Pancreas (tissue), 10 donors: ENCODE results near the gene SLC43A2. TPM values are rescaled to one million over a fixed set of nuclear protein-coding genes. Genes with fewer than 3 reads are reported as not detected.

Experiments
- ATAC-seq, 4 donors: fragments of 200-7000 bp; cut with Tn5 transposase; one replicate each; pipeline versions ENCODE4 v1.8.0 to v1.9.1; 2020; ENCODE audit warnings: mild to moderate bottlenecking in 4 of 4, moderate library complexity in 4 of 4
- DNase-seq, 6 donors: peaks; one replicate each; pipeline ENCODE4 v3.0.0-alpha.2; 2020
- FAIRE-seq: peaks from 2 replicates; lab custom pipeline; 2012; peaks lifted over from hg19 to GRCh38; lab: Jason Lieb, UNC
- H3K27ac ChIP-seq, 4 donors: fragments of 200-600 bp; sonication (generic); 1 replicate in 3 of 4; 2 replicates in 1 of 4; pipeline versions ENCODE4 v1.5.0 to v1.8.0; 2020
- H3K27me3 ChIP-seq, 4 donors: fragments of 200-600 bp; one replicate each; pipeline ENCODE4 v1.8.0; 2021
- H3K36me3 ChIP-seq, 3 donors: fragments of 200-600 bp; sonication (generic) in 1 of 3; one replicate each; pipeline versions ENCODE4 v1.5.0 to v1.8.0; 2020 to 2021
- H3K4me1 ChIP-seq, 3 donors: fragments of 200-600 bp; one replicate each; pipeline ENCODE4 v1.8.0; 2021
- H3K4me3 ChIP-seq, 4 donors: fragments of 200-600 bp; sonication (generic) in 2 of 4; one replicate each; pipeline versions ENCODE4 v1.5.0 to v1.8.0; 2020 to 2021
- H3K9me3 ChIP-seq, 4 donors: fragments of 200-600 bp; one replicate each; pipeline ENCODE4 v1.8.0; 2021
- CTCF ChIP-seq, 4 donors: fragments of 200-600 bp; sonication (generic) in 3 of 4; IDR thresholded peaks; one replicate each; pipeline versions ENCODE4 v1.5.0 to v1.8.0; 2021; ENCODE audit warnings: antibody characterized with exemption in 4 of 4
- WGBS, 2 donors: extraction: QIAGEN DNeasy Blood & Tissue Kit; methylation state at CpG; one replicate each; pipeline ENCODE4 v1.1.7; 2013; 5-methylcytosine and 5-hydroxymethylcytosine counted together
- intact Hi-C, 3 donors: fragments of 100-400 bp; cut with DNase I; formaldehyde crosslinking; loops; one replicate each; pipeline versions ENCODE4 v1.11.1 to v1.14.2; 2022
- polyA plus RNA-seq, 2 donors: library from polyadenylated mRNA; stranded (reverse); fragments of 200-250 nt; gene quantifications; one replicate each; pipeline ENCODE4 v1.2.3, GENCODE V29; 2013
- total RNA-seq, 6 donors: library from RNA; stranded (reverse); fragmentation: NEBNext Ultra II Directional in 4 of 6; extraction: Animal tissue kit (Norgen Biotek cat#: 25700) in 4 of 6; gene quantifications; one replicate each; pipeline versions ENCODE4 v1.2.1 to v1.2.4, GENCODE V29; 2021 to 2023
- donor health status: healthy with polysubstance abuse.
- donor health status: DM: no; HTN: no; CAD: no; lungs with moderate emphysema.
- donor health status: DM: no; HTN: no; CAD: no.
- donor health status: control.
- donor health status: control.
- donor health status: Bipolar disorder and iron deficiency.
- donor health status: DM: yes; HTN: yes; CAD: no.
- donor health status: DM: no; HTN: no; CAD: no.
- donor health status: DM: no; HTN: no; CAD: no.
- donor health status: DM: yes; HTN: yes; CAD: no.

Gene SLC43A2
- total and polyA plus RNA-seq, 8 donors = 2.6 to 14.5 (median 9.8) TPM

DNA sequence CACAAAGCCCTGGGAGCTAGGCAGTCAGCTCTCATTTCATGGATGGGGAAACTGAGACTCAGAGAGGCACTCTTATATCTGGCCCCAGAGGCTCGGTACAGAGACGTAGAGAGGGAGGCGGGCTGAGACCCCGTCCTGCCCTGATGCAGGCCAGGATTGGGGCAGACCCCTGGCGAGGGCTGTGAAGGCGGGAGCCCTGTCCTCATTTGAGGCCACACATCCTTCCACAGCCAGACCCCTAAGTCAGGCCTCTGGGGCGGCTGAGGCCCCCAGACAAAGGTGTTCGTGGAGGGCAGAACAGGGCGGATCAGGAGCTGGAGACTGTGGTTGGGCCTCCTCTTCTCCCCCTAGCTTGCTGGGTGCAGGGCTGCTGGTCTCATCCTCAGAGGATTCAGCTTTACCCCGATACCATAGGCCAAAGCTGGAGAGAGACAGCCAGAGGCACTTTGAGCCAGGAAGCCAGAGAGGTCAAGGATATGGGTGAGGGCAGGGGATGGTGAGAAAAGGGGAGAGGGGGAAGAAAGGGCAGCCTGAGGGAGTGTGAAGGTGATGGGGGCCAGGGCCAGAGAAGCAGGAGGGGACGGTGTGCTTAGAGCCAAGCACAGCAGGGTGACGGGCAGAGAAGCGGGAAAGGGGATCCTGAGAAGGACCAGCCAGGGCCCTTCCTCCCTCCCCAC lies 17.7 kb upstream of the SLC43A2 start:
- intact Hi-C loops = no loop called here
- H3K4me3 ChIP-seq = no peak overlapping the region
- H3K4me1 ChIP-seq = peaks cover 25 to 30% (median 30%) of the 10 kb centered on the region in 3 donors
- H3K9me3 ChIP-seq = no peaks in the 10 kb centered on the region
- TF ChIP-seq CTCF (IDR thresholded peaks at IDR 0.05) = no peak
- ATAC-seq (no peak), FAIRE-seq (no peak), DNase-seq (peak in 1 of 6 donors; percentile 65)
- H3K36me3 ChIP-seq = peaks cover 2 to 10% (median 8%) of the 10 kb centered on the region in 3 donors
- no peaks in the 10 kb centered on the region for H3K27me3 ChIP-seq
- 89 to 90% methylated on average over 13 of the region's 13 CpGs for WGBS, 2 donors
- no peak overlapping the region for H3K27ac ChIP-seq

DNA sequence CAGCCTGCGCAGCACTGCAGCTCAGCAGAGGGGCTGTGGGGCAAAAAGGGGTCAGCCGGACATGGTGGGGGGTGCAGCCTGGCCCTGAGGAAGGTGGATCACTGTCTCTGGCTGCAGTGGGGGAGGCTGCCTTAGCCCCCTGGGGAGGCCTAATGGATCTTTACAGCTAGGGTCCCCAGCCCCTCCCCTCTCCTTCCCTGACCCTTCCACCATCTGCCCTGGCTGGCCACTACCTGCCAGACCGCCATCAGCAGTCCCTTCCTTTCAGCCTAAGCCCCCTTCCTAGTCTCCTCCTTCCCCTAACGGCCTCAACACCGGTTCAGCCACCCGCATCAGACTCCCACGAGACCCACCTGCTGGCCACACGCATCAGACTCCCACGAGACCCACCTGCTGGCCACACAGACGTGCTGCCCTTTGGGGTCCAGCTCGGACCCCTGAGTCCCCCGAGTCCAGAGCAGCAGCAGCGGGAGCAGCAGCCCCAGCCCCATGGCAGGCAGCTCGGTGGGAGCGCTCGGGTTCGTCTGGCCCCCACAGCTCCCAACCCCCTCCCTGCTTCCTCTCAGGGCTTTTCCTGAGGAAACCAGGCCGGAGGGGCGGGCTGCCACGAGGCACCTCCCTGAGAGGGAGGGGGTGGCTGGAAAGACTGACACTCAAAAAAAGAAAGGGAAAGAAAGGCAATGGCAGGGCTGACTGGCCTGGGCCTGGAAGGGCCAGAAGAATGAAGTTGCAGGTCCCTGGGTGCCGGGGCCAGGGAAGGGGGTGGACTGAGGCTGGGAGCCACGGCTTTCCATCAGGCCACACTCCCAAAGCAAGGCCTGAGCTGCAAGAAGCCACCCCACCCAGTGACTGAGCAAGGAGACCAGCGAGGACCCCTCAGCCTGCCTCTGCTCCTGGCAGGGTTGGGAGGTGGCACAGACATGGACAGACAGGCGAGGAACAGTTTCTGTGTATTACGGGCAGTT lies 16.9 kb upstream of the SLC43A2 start, which contains the start of gene SCARF1:
TSS of gene SCARF1 (minus strand) at position 526 of the 965 bp plus-strand sequence. CDS start at position 491, 35 bp downstream.
- peaks cover 20 to 23% (median 22%) of the 10 kb centered on the region in 3 donors for H3K4me1 ChIP-seq
- DNase-seq (peak in 4 of 6 donors; percentile 19 to 80 (median 49)), FAIRE-seq (no peak), ATAC-seq (no peak)
- H3K27me3 ChIP-seq = no peaks in the 10 kb centered on the region
- 83 to 88% methylated on average over 23 to 25 of the region's 25 CpGs for WGBS, 2 donors
- H3K9me3 ChIP-seq = no peaks in the 10 kb centered on the region
- TF ChIP-seq CTCF (IDR thresholded peaks at IDR 0.05) = no peak
- H3K36me3 ChIP-seq = peaks cover 0 to 2% (median 0%) of the 10 kb centered on the region in 3 donors
- intact Hi-C loops = no loop called here
- peak within 1 kb of the TSS in 1 of 4 donors; percentile 33 for H3K27ac ChIP-seq
- peak within 1 kb of the TSS in 1 of 4 donors; percentile 25 for H3K4me3 ChIP-seq

DNA sequence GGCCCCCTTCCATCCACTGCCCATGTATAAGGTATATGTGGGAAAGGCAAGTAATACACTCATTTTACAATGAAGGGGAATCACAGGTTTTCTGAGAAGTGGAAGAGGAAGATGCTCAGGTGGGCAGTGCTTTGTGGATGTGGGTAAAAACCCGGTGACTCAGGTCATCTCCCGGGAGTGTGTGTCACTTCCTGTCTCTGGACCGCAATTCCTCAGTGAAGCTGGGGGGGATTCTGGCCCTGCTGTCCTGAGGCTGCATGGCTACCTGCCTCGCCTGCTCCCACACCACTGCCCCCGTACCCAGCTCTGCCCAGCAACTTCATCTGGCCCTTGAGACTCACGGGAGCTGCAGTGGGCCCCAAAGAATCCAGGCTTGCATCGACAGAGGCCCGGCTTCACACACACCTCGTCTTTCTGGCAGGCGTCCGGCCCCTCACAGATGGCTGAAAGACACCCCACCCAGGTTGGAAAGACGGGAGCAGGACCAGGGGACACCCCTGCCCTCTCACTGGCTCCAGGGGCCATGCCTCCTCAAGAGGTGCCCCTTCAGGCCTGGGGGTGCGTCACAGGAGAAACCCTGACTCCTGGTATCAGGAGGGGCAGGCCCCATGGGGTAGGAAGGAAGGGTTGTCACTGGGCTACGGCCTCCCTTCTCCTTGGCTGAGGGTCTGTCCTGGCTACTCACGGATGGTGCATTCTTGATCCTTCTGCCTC lies 16.0 kb upstream of the SLC43A2 start:
- H3K4me1 ChIP-seq = peaks cover 15 to 23% (median 17%) of the 10 kb centered on the region in 3 donors
- no peak for TF ChIP-seq CTCF (IDR thresholded peaks at IDR 0.05)
- WGBS, 2 donors = 82 to 85% methylated on average over 15 of the region's 15 CpGs

DNA sequence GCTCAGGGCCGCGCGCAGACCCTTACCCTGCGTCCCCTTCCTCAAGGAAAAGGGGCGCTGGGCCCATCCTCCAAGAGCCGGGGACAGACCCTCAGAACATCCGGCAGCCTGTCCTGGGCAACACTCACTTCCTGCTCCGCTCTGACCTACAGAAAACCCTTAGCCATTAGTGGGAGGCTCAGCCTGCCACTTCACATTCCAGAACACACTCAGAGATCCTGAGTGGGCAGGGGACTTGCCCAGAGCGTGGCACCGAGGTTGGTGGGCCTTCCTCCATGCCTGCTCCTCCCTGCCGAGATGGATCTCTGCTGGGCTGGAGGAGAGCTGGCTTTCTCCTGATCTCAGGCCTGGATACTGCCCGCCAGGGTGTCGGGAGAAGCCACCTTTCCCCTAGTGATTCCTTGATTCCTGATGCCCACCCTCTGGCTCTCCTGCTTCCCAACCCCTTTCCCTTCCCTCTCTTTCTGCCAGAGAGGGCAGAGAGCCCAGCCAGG lies 15.4 kb upstream of the SLC43A2 start:
- FAIRE-seq (no peak), ATAC-seq (no peak), DNase-seq (peak in 3 of 6 donors; percentile 33 to 78 (median 44))
- Histone ChIP-seq H3K36me3 (no peaks in the 10 kb centered on the region), H3K4me3 (peak overlapping the region; percentile 28 to 62 (median 46)), H3K9me3 (no peaks in the 10 kb centered on the region), H3K27me3 (no peaks in the 10 kb centered on the region), H3K4me1 (peaks cover 15 to 23% (median 17%) of the 10 kb centered on the region in 3 donors), H3K27ac (peak overlapping the region in 1 of 4 donors; percentile 33)
- no peak for TF ChIP-seq CTCF (IDR thresholded peaks at IDR 0.05)
- 33 to 49% methylated on average over 11 to 13 of the region's 13 CpGs for WGBS, 2 donors
- intact Hi-C loops = no loop called here

More for the DNA sequence above, 16.0 kb upstream of the SLC43A2 start:
- ATAC-seq (no peak), DNase-seq (peak in 5 of 6 donors; percentile 21 to 74 (median 37)), FAIRE-seq (no peak)
- no peaks in the 10 kb centered on the region for H3K36me3 ChIP-seq
- no peaks in the 10 kb centered on the region for H3K9me3 ChIP-seq
- H3K27me3 ChIP-seq = no peaks in the 10 kb centered on the region
- intact Hi-C loops = no loop called here
- H3K27ac ChIP-seq = peak overlapping the region in 1 of 4 donors; percentile 33
- H3K4me3 ChIP-seq = peak overlapping the region in 2 of 4 donors; percentile 25 to 54
